ENCODE measurements around the gene DMRTA1.

GRCh38 chr9:22423566-22423965, 23.1 kb upstream of the DMRTA1 start:
- no peak for TF ChIP-seq BHLHE40 (IDR thresholded peaks at IDR 0.05; ENCODE audit: borderline replicate concordance)
- no peak for TF ChIP-seq FOXM1 (IDR thresholded peaks at IDR 0.05; ENCODE audit: borderline replicate concordance)
- no peak for TF ChIP-seq HDGF (IDR thresholded peaks at IDR 0.05; ENCODE audit: borderline replicate concordance)
- no peak for TF ChIP-seq ARNT (IDR thresholded peaks at IDR 0.05)
- TF ChIP-seq L3MBTL2 (conservative IDR thresholded peaks at IDR 0.05) = no peak
- TF ChIP-seq ELF4 (IDR thresholded peaks at IDR 0.05) = no peak
- no peak for TF ChIP-seq TARDBP (IDR thresholded peaks at IDR 0.05)
- TF ChIP-seq SUZ12 (IDR thresholded peaks at IDR 0.05) = no peak
- no peak for TF ChIP-seq NFRKB (IDR thresholded peaks at IDR 0.05)
